Measurements from ENCODE around the gene LAMB1.
A peak's percentile ranks its signal among the peaks of the same experiment; 100 is the strongest.
"Not testable (repeated sequence)": the region's sequence is repeated elsewhere in the genome, so short reads cannot be mapped to it uniquely, and the experiment has no call there.

The LAMB1 gene

DNA sequence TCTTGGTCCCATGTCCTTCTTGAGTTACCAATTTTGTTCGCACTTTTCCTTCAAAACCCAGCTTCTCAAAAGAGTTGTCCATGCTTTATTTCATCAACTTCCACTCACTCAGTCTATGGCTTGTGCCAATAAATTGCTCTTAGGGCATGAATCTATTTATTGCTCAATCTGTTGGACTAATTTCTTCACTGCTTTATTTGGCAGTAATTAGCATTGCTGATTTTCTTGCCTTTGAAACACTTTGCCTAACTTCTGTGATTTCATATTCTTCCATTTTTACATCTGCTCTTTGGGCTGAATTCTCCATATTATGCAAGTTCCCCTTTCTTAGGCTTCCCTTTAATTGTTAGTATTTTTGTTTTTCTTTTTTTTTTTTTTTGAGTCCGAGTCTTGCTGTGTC, 95.2 kb downstream of the LAMB1 start:
- H3K36me3 ChIP-seq (ENCODE audit: control insufficient read depth in 2 of 2, insufficient read depth in 2 of 2, low read length in 2 of 2): peaks cover 69 to 77% of the 10 kb centered on the region in 2 donors
- no peak overlapping the region for H3K27ac ChIP-seq (ENCODE audit: low read depth in 2 of 2, low read length in 2 of 2)
- H3K4me3 ChIP-seq (ENCODE audit: low read length in 2 of 2): no peak overlapping the region

GRCh38 chr7:107902381-107902780, 100.6 kb downstream of the LAMB1 start:
- H3K9ac ChIP-seq (ENCODE audit: low read depth in 1 of 2, low read length in 2 of 2): no peak overlapping the region
- no peak overlapping the region for H3K4me3 ChIP-seq (ENCODE audit: low read length in 2 of 2)
- no peak overlapping the region for H3K27ac ChIP-seq (ENCODE audit: low read depth in 2 of 2, low read length in 2 of 2)
- no peaks in the 10 kb centered on the region for H3K4me1 ChIP-seq (ENCODE audit: control insufficient read depth in 2 of 2, insufficient read depth in 2 of 2, low read length in 2 of 2)
- peaks cover 41 to 45% of the 10 kb centered on the region in 2 donors for H3K36me3 ChIP-seq (ENCODE audit: control insufficient read depth in 2 of 2, insufficient read depth in 2 of 2, low read length in 2 of 2)
- no peaks in the 10 kb centered on the region for H3K27me3 ChIP-seq (ENCODE audit: control insufficient read depth in 2 of 2, insufficient read depth in 2 of 2, low read length in 2 of 2)
- H3K9me3 ChIP-seq (ENCODE audit: control insufficient read depth in 2 of 2, low read length in 2 of 2): no peaks in the 10 kb centered on the region

More for the DNA sequence above, 95.2 kb downstream of the LAMB1 start:
- Histone ChIP-seq H3K9me3 (ENCODE audit: control insufficient read depth in 2 of 2, low read length in 2 of 2) (no peaks in the 10 kb centered on the region), H3K9ac (ENCODE audit: low read depth in 1 of 2, low read length in 2 of 2) (no peak overlapping the region), H3K27me3 (ENCODE audit: control insufficient read depth in 2 of 2, insufficient read depth in 2 of 2, low read length in 2 of 2) (no peaks in the 10 kb centered on the region), H3K4me1 (ENCODE audit: control insufficient read depth in 2 of 2, insufficient read depth in 2 of 2, low read length in 2 of 2) (no peaks in the 10 kb centered on the region)

GRCh38 chr7:107900496-107901015, 102.4 kb downstream of the LAMB1 start:
- Histone ChIP-seq H3K36me3 (ENCODE audit: control insufficient read depth in 2 of 2, insufficient read depth in 2 of 2, low read length in 2 of 2) (peaks cover 34 to 35% of the 10 kb centered on the region in 2 donors), H3K4me3 (ENCODE audit: low read length in 2 of 2) (no peak overlapping the region), H3K27me3 (ENCODE audit: control insufficient read depth in 2 of 2, insufficient read depth in 2 of 2, low read length in 2 of 2) (no peaks in the 10 kb centered on the region), H3K4me1 (ENCODE audit: control insufficient read depth in 2 of 2, insufficient read depth in 2 of 2, low read length in 2 of 2) (no peaks in the 10 kb centered on the region), H3K27ac (ENCODE audit: low read depth in 2 of 2, low read length in 2 of 2) (no peak overlapping the region), H3K9ac (ENCODE audit: low read depth in 1 of 2, low read length in 2 of 2) (no peak overlapping the region), H3K9me3 (ENCODE audit: control insufficient read depth in 2 of 2, low read length in 2 of 2) (no peaks in the 10 kb centered on the region)

DNA sequence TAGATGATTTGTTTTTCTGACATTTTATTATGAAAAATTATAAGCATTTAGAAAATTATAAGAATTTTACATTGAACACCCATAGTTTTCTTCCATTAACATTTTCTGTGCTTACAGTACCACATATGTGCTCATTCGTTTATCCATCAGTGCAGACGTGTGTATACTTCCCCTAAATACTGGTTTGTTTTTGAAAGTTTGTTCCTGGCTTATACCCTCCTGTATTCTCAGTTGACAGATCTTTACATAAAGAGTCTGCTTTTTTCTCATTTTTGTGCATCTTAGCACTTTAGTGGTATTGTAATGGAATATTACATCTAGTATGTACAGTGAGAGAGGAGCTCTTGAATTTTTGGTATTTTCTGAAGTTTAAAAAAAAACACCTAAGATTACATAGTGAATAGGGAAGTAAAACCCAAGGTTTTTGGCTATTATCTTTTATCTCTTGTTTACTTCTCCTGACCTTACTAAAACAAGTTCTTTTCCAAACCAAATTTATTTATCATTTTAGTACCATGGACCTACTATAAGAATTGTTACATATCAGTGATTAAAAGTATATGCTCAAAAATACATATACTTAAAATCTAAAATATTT, 103.9 kb downstream of the LAMB1 start:
- H3K27ac ChIP-seq (ENCODE audit: low read depth in 2 of 2, low read length in 2 of 2): no peak overlapping the region
- H3K9ac ChIP-seq (ENCODE audit: low read depth in 1 of 2, low read length in 2 of 2): no peak overlapping the region
- H3K27me3 ChIP-seq (ENCODE audit: control insufficient read depth in 2 of 2, insufficient read depth in 2 of 2, low read length in 2 of 2): no peaks in the 10 kb centered on the region
- H3K9me3 ChIP-seq (ENCODE audit: control insufficient read depth in 2 of 2, low read length in 2 of 2): no peaks in the 10 kb centered on the region
- no peaks in the 10 kb centered on the region for H3K4me1 ChIP-seq (ENCODE audit: control insufficient read depth in 2 of 2, insufficient read depth in 2 of 2, low read length in 2 of 2)
- peaks cover 35 to 40% of the 10 kb centered on the region in 2 donors for H3K36me3 ChIP-seq (ENCODE audit: control insufficient read depth in 2 of 2, insufficient read depth in 2 of 2, low read length in 2 of 2)
- no peak overlapping the region for H3K4me3 ChIP-seq (ENCODE audit: low read length in 2 of 2)

GRCh38 chr7:107892367-107892741, 110.6 kb downstream of the LAMB1 start:
- Histone ChIP-seq H3K4me1 (ENCODE audit: control insufficient read depth in 2 of 2, insufficient read depth in 2 of 2, low read length in 2 of 2) (peaks cover 13 to 18% of the 10 kb centered on the region in 2 donors), H3K27ac (ENCODE audit: low read depth in 2 of 2, low read length in 2 of 2) (peak overlapping the region in 1 of 2 donors; percentile 98), H3K4me3 (ENCODE audit: low read length in 2 of 2) (peak overlapping the region; percentile 93 to 96), H3K36me3 (ENCODE audit: control insufficient read depth in 2 of 2, insufficient read depth in 2 of 2, low read length in 2 of 2) (peaks cover 32 to 33% of the 10 kb centered on the region in 2 donors), H3K9ac (ENCODE audit: low read depth in 1 of 2, low read length in 2 of 2) (peak overlapping the region; percentile 98 to 99)
- not testable (repeated sequence) for H3K27me3 ChIP-seq (ENCODE audit: control insufficient read depth in 2 of 2, insufficient read depth in 2 of 2, low read length in 2 of 2); H3K9me3 ChIP-seq (ENCODE audit: control insufficient read depth in 2 of 2, low read length in 2 of 2)

DNA sequence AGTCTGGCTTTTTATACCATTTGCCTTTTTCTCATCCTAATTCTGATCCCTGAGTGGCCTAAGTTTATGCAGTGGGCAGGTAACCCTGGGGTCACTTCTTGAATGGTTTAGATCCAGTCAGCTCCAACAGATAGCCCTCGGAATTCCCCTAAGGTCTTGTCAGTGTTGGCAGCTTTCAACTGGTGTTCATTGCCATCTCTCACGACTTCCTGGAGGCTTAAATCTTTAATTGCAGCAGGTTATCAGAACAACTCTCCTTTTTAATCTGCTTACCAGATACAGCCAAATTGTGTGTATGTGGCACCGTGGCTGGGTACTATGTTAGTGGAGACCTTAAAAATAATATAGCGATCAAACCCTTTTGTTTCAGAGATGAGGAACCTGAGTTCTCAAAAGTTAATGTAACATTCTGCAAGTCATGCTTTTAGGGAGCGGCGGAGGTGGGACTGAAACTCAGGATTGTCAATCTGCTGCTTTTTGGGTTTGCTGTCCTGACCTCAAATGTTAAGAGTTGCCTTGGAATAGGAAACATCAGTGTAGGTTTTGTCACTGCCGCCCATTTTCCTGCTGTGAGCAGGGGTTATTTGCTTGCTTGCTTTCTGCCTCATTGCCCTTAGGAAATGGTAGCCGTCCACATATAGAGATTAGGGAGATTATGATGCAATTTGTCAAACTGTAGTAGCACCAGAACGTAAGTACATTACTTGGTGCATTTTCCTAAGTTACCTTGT, 111.2 kb downstream of the LAMB1 start:
- Histone ChIP-seq H3K4me3 (ENCODE audit: low read length in 2 of 2) (peak overlapping the region; percentile 93 to 96), H3K27me3 (ENCODE audit: control insufficient read depth in 2 of 2, insufficient read depth in 2 of 2, low read length in 2 of 2) (no peaks in the 10 kb centered on the region), H3K9ac (ENCODE audit: low read depth in 1 of 2, low read length in 2 of 2) (peak overlapping the region; percentile 98 to 99), H3K36me3 (ENCODE audit: control insufficient read depth in 2 of 2, insufficient read depth in 2 of 2, low read length in 2 of 2) (peaks cover 30 to 32% of the 10 kb centered on the region in 2 donors), H3K9me3 (ENCODE audit: control insufficient read depth in 2 of 2, low read length in 2 of 2) (no peaks in the 10 kb centered on the region), H3K27ac (ENCODE audit: low read depth in 2 of 2, low read length in 2 of 2) (peak overlapping the region; percentile 97 to 98), H3K4me1 (ENCODE audit: control insufficient read depth in 2 of 2, insufficient read depth in 2 of 2, low read length in 2 of 2) (peaks cover 13 to 18% of the 10 kb centered on the region in 2 donors)

GRCh38 chr7:107890962-107891635, 111.9 kb downstream of the LAMB1 start, which contains the start of gene DLD:
TSS of gene DLD (plus strand) at chr7:107891183. CDS start at chr7:107891251, 68 bp downstream.
- H3K4me1 ChIP-seq (ENCODE audit: control insufficient read depth in 2 of 2, insufficient read depth in 2 of 2, low read length in 2 of 2): peaks cover 13 to 18% of the 10 kb centered on the region in 2 donors

DNA sequence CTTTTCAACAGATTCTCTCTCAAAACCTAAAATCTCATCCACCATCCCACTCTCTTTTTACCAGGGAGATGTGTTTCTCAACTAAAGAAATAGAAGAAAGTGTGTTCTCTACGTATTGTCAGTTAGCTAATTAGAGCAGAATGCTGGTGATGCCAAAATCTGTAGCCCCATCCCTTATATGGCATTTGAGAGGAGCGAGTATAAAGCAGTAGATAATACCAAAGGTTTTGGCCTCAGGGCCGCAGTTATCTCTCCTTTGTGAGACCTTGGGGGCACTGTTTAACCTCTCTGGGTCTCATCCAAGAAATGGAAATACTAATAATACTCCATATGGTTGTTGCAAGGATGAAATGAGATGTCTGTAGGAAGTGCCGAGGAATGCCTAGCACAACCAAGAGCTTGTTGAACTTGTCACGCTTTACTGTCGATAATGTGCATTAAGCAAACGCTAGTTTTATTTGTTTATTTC, 112.4 kb downstream of the LAMB1 start:
- peak overlapping the region; percentile 97 to 98 for H3K27ac ChIP-seq (ENCODE audit: low read depth in 2 of 2, low read length in 2 of 2)
- peak overlapping the region; percentile 93 to 96 for H3K4me3 ChIP-seq (ENCODE audit: low read length in 2 of 2)
- peaks cover 13 to 18% of the 10 kb centered on the region in 2 donors for H3K4me1 ChIP-seq (ENCODE audit: control insufficient read depth in 2 of 2, insufficient read depth in 2 of 2, low read length in 2 of 2)

More at GRCh38 chr7:107890962-107891635, 111.9 kb downstream of the LAMB1 start, which contains the start of gene DLD:
- H3K9me3 ChIP-seq (ENCODE audit: control insufficient read depth in 2 of 2, low read length in 2 of 2): no peaks in the 10 kb centered on the region
- peak within 1 kb of the TSS; percentile 97 to 98 for H3K27ac ChIP-seq (ENCODE audit: low read depth in 2 of 2, low read length in 2 of 2)
- H3K4me3 ChIP-seq (ENCODE audit: low read length in 2 of 2): peak within 1 kb of the TSS; percentile 93 to 96
- no peaks in the 10 kb centered on the region for H3K27me3 ChIP-seq (ENCODE audit: control insufficient read depth in 2 of 2, insufficient read depth in 2 of 2, low read length in 2 of 2)
- H3K9ac ChIP-seq (ENCODE audit: low read depth in 1 of 2, low read length in 2 of 2): peak within 1 kb of the TSS; percentile 98 to 99
- peaks cover 26 to 30% of the 10 kb centered on the region in 2 donors for H3K36me3 ChIP-seq (ENCODE audit: control insufficient read depth in 2 of 2, insufficient read depth in 2 of 2, low read length in 2 of 2)

DNA sequence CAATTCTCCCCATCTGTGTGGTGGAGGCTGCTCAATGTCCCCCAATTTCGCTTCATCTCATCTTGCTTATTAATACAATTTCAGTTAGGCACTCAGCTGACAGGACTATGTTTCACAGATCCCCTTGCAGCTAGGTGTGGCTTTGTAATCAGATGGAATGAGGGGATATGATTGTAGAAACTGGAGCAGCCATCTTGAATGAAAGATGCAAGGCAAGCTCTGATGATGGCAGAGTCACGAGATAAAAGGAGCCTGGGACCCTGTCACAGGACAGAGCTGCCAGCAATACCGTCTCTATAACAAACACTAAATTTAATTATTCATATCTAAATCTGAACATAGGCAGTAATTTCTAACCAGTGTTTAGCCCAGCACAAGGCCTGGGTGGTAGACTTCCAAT, 113.0 kb downstream of the LAMB1 start:
- Histone ChIP-seq H3K9me3 (ENCODE audit: control insufficient read depth in 2 of 2, low read length in 2 of 2) (no peaks in the 10 kb centered on the region), H3K4me3 (ENCODE audit: low read length in 2 of 2) (no peak overlapping the region), H3K4me1 (ENCODE audit: control insufficient read depth in 2 of 2, insufficient read depth in 2 of 2, low read length in 2 of 2) (peaks cover 13 to 18% of the 10 kb centered on the region in 2 donors), H3K27me3 (ENCODE audit: control insufficient read depth in 2 of 2, insufficient read depth in 2 of 2, low read length in 2 of 2) (no peaks in the 10 kb centered on the region), H3K27ac (ENCODE audit: low read depth in 2 of 2, low read length in 2 of 2) (no peak overlapping the region), H3K36me3 (ENCODE audit: control insufficient read depth in 2 of 2, insufficient read depth in 2 of 2, low read length in 2 of 2) (peaks cover 15 to 19% of the 10 kb centered on the region in 2 donors), H3K9ac (ENCODE audit: low read depth in 1 of 2, low read length in 2 of 2) (no peak overlapping the region)

More for the DNA sequence above, 112.4 kb downstream of the LAMB1 start:
- Histone ChIP-seq H3K9ac (ENCODE audit: low read depth in 1 of 2, low read length in 2 of 2) (peak overlapping the region; percentile 98 to 99), H3K27me3 (ENCODE audit: control insufficient read depth in 2 of 2, insufficient read depth in 2 of 2, low read length in 2 of 2) (no peaks in the 10 kb centered on the region), H3K36me3 (ENCODE audit: control insufficient read depth in 2 of 2, insufficient read depth in 2 of 2, low read length in 2 of 2) (peaks cover 20 to 24% of the 10 kb centered on the region in 2 donors), H3K9me3 (ENCODE audit: control insufficient read depth in 2 of 2, low read length in 2 of 2) (no peaks in the 10 kb centered on the region)
